ENCODE measurements around the gene IL21R. TPM values are rescaled to one million over a fixed set of nuclear protein-coding genes. Genes with fewer than 3 reads are reported as not detected.
"Not testable (repeated sequence)": the region's sequence is repeated elsewhere in the genome, so short reads cannot be mapped to it uniquely, and the experiment has no call there.

Gene IL21R
- total RNA-seq, 1 donor from 2014 or later: 0.40 TPM

DNA sequence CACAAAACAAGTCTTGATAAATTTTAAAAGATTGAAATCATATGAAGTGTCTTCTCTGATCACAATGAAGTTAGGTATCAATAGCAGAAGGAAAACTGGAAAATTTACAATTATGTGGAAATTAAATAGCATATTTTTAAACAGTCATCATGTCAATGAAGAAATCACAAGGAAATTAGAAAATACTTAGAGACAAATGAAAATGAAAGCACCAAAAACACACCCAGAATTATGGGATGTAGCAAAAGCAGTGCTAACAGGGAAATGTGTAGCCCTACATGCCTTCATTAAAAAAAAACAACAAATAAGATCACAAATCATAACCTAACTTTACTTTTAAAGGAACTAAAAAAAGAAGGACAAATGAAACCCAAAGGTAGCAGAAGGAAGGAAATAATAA lies 7.5 kb upstream of the IL21R start:
- no peaks in the 10 kb centered on the region for H3K4me1 Mint-ChIP-seq (ENCODE audit: unreplicated experiment)
- TF ChIP-seq, protein P1, sequence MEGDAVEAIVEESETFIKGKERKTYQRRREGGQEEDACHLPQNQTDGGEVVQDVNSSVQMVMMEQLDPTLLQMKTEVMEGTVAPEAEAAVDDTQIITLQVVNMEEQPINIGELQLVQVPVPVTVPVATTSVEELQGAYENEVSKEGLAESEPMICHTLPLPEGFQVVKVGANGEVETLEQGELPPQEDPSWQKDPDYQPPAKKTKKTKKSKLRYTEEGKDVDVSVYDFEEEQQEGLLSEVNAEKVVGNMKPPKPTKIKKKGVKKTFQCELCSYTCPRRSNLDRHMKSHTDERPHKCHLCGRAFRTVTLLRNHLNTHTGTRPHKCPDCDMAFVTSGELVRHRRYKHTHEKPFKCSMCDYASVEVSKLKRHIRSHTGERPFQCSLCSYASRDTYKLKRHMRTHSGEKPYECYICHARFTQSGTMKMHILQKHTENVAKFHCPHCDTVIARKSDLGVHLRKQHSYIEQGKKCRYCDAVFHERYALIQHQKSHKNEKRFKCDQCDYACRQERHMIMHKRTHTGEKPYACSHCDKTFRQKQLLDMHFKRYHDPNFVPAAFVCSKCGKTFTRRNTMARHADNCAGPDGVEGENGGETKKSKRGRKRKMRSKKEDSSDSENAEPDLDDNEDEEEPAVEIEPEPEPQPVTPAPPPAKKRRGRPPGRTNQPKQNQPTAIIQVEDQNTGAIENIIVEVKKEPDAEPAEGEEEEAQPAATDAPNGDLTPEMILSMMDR (IDR thresholded peaks at IDR 0.05): no peak
- H3K4me3 Mint-ChIP-seq (ENCODE audit: unreplicated experiment): no peak overlapping the region
- H3K27me3 Mint-ChIP-seq (ENCODE audit: unreplicated experiment): peaks cover 39% of the 10 kb centered on the region
- peaks cover 19% of the 10 kb centered on the region for H3K9me3 Mint-ChIP-seq (ENCODE audit: unreplicated experiment)
- DNase-seq (ENCODE audit: extremely low spot score, unreplicated experiment): no peak
- H3K36me3 Mint-ChIP-seq (ENCODE audit: unreplicated experiment): no peaks in the 10 kb centered on the region
- H3K27ac Mint-ChIP-seq (ENCODE audit: unreplicated experiment): no peak overlapping the region

- H3K4me3 Mint-ChIP-seq (ENCODE audit: unreplicated experiment); DNase-seq (ENCODE audit: extremely low spot score, unreplicated experiment); H3K27ac Mint-ChIP-seq (ENCODE audit: unreplicated experiment); H3K36me3 Mint-ChIP-seq (ENCODE audit: unreplicated experiment): not testable (repeated sequence)
- Mint-ChIP-seq H3K4me1 (ENCODE audit: unreplicated experiment) (peaks cover 19% of the 10 kb centered on the region), H3K27me3 (ENCODE audit: unreplicated experiment) (peaks cover 17% of the 10 kb centered on the region), H3K9me3 (ENCODE audit: unreplicated experiment) (peaks cover 19% of the 10 kb centered on the region)
Observed at GRCh38 chr16:27398341-27398893, 3.6 kb upstream of the IL21R start.

DNA sequence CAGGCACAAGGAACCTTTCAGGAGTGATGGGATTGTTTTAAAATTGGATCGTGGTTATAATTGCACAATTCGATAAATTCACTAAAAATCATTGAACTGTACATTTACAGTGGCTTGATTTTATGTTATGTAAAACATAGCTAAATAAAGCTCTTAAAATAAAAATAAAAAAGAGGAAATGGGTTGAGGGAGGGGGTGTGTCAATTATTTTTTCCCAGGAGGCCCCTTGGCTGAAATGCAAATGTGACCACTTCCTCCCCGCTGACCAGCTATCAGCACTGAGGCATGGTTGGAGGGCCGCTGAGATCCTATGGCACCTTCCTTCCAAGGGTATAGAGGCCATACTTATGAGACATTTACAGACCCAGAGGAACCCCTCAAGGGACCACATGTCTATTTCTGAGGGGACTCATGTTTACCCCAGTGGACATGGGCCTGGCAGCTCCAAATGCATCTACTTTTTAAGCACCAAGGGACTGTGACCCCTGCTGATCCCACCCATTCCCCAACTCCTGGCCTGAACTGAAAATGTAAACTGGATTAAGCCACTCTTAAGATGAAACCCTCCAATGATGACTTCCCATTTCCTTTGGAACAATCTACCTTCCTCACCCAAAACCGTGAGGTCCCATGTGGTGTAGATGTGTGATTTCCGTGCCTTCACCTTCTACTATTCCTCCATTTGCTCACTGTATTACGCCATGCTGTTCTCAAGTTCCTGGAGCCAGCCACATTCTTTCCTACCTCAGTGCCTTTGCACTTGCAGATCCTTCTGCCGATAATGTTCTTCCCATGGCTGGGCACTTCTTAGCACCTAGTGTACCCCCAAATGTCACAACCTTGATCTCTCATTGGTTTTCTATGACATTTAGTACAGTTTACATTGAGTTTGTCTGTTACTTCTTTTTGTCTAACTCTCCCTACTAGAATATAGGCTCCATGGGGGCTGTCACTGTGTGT lies 2.8 kb upstream of the IL21R start:
- Mint-ChIP-seq H3K36me3 (ENCODE audit: unreplicated experiment) (no peaks in the 10 kb centered on the region), H3K27ac (ENCODE audit: unreplicated experiment) (no peak overlapping the region), H3K9me3 (ENCODE audit: unreplicated experiment) (peaks cover 19% of the 10 kb centered on the region), H3K4me1 (ENCODE audit: unreplicated experiment) (peaks cover 19% of the 10 kb centered on the region), H3K27me3 (ENCODE audit: unreplicated experiment) (peaks cover 13% of the 10 kb centered on the region), H3K4me3 (ENCODE audit: unreplicated experiment) (no peak overlapping the region)
- TF ChIP-seq, protein P1 (IDR thresholded peaks at IDR 0.05): no peak
- no peak for DNase-seq (ENCODE audit: extremely low spot score, unreplicated experiment)

DNA sequence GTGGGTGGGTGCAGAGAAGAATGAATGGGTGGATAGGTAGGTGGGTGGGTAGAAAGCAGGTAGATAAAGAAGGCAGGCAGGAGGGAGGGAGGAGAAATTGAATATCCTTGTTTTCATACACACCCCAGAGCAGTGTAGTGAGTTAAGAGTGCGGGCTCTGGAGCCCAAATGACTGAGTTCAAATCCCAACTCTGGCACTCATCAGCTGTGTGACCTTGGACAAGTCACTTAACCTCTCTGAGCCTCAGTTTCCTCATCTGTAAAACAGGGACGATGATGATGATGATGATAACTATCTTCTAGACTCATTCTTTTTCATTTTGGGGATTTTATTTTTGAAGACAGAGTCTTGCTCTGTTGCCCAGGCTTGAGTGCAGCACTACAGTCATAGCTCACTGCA lies 2.0 kb upstream of the IL21R start:
- H3K4me3 Mint-ChIP-seq (ENCODE audit: unreplicated experiment): no peak overlapping the region
- DNase-seq (ENCODE audit: extremely low spot score, unreplicated experiment): no peak
- peaks cover 12% of the 10 kb centered on the region for H3K9me3 Mint-ChIP-seq (ENCODE audit: unreplicated experiment)
- H3K27me3 Mint-ChIP-seq (ENCODE audit: unreplicated experiment): peaks cover 5% of the 10 kb centered on the region
- H3K27ac Mint-ChIP-seq (ENCODE audit: unreplicated experiment): no peak overlapping the region
- TF ChIP-seq, protein P1 (IDR thresholded peaks at IDR 0.05): no peak
- peaks cover 19% of the 10 kb centered on the region for H3K4me1 Mint-ChIP-seq (ENCODE audit: unreplicated experiment)
- no peaks in the 10 kb centered on the region for H3K36me3 Mint-ChIP-seq (ENCODE audit: unreplicated experiment)

DNA sequence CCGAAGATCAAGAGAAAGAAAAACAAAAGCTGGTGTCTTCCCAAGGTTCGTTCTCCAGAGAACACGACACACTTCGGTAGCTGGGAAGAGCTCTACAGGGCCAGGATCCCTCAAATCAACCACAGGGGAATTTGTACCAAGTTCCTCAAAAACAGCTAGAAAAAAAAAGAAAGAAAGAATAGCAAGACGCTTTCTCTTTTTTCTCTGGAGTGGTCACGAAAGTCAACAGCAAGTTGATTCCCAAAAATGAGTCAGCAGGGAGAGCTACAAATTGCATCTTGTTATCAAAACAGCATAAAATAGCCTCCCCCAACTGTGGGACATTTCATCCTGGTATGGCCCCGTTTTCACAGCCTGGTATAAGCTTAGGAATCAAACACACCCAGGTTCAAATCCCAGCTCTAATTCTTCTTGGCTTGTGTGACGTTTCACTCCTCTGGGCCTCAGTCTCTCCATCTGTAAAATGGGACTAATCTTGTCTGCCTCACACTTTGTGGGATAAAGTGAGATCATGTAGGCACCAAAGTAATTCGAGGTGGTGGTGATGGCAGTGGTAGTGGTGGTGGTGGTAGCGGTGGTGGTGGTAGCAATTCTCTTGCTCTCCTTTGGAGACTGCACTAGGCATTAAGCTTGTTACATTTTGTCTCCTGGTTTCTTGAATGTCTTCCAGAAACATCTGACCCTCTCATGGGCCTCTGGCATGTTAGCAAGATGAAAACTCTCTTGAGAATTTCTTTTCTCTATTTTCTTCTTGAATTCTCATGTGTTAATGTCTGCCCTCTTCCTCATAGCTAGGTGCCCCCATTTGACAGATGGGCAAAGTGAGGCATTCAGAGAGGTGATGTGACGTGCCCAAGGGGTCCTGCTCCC lies 988 bp upstream of the IL21R start:
- TF ChIP-seq, protein P1 (IDR thresholded peaks at IDR 0.05): no peak
- Mint-ChIP-seq H3K27ac (ENCODE audit: unreplicated experiment) (peak overlapping the region; percentile 67), H3K9me3 (ENCODE audit: unreplicated experiment) (peaks cover 1% of the 10 kb centered on the region), H3K36me3 (ENCODE audit: unreplicated experiment) (no peaks in the 10 kb centered on the region), H3K4me1 (ENCODE audit: unreplicated experiment) (peaks cover 19% of the 10 kb centered on the region), H3K4me3 (ENCODE audit: unreplicated experiment) (no peak overlapping the region), H3K27me3 (ENCODE audit: unreplicated experiment) (peaks cover under 1% of the 10 kb centered on the region)
- DNase-seq (ENCODE audit: extremely low spot score, unreplicated experiment): no peak
